ENCODE data around the gene HMSD. TPM values are rescaled to one million over a fixed set of nuclear protein-coding genes. Genes with fewer than 3 reads are reported as not detected.
"Not testable (repeated sequence)": the region's sequence is repeated elsewhere in the genome, so short reads cannot be mapped to it uniquely, and the experiment has no call there.

Gene HMSD
- total and polyA plus RNA-seq, 2 experiments from 2014 or later = 2.6 to 25.1 TPM

DNA sequence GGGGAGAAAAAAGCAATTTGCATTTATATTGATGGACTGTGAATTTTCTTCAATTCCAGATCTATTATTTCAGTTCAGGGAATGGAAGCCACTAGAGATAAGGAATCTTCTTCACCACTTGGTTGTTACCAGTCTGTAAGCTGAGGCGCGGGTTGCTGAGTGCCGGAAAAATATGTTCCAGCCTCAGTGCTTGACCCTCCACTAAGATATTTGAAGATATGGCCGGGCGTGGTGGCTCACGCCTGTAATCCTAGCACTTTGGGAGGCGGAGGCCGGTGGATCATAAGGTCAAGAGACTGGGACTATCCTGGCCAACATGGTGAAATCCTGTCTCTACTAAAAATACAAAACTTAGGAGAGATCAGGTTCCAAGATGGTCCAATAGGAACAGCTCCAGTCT lies 9.1 kb upstream of the HMSD start (continued):
- TF ChIP-seq, protein P1, sequence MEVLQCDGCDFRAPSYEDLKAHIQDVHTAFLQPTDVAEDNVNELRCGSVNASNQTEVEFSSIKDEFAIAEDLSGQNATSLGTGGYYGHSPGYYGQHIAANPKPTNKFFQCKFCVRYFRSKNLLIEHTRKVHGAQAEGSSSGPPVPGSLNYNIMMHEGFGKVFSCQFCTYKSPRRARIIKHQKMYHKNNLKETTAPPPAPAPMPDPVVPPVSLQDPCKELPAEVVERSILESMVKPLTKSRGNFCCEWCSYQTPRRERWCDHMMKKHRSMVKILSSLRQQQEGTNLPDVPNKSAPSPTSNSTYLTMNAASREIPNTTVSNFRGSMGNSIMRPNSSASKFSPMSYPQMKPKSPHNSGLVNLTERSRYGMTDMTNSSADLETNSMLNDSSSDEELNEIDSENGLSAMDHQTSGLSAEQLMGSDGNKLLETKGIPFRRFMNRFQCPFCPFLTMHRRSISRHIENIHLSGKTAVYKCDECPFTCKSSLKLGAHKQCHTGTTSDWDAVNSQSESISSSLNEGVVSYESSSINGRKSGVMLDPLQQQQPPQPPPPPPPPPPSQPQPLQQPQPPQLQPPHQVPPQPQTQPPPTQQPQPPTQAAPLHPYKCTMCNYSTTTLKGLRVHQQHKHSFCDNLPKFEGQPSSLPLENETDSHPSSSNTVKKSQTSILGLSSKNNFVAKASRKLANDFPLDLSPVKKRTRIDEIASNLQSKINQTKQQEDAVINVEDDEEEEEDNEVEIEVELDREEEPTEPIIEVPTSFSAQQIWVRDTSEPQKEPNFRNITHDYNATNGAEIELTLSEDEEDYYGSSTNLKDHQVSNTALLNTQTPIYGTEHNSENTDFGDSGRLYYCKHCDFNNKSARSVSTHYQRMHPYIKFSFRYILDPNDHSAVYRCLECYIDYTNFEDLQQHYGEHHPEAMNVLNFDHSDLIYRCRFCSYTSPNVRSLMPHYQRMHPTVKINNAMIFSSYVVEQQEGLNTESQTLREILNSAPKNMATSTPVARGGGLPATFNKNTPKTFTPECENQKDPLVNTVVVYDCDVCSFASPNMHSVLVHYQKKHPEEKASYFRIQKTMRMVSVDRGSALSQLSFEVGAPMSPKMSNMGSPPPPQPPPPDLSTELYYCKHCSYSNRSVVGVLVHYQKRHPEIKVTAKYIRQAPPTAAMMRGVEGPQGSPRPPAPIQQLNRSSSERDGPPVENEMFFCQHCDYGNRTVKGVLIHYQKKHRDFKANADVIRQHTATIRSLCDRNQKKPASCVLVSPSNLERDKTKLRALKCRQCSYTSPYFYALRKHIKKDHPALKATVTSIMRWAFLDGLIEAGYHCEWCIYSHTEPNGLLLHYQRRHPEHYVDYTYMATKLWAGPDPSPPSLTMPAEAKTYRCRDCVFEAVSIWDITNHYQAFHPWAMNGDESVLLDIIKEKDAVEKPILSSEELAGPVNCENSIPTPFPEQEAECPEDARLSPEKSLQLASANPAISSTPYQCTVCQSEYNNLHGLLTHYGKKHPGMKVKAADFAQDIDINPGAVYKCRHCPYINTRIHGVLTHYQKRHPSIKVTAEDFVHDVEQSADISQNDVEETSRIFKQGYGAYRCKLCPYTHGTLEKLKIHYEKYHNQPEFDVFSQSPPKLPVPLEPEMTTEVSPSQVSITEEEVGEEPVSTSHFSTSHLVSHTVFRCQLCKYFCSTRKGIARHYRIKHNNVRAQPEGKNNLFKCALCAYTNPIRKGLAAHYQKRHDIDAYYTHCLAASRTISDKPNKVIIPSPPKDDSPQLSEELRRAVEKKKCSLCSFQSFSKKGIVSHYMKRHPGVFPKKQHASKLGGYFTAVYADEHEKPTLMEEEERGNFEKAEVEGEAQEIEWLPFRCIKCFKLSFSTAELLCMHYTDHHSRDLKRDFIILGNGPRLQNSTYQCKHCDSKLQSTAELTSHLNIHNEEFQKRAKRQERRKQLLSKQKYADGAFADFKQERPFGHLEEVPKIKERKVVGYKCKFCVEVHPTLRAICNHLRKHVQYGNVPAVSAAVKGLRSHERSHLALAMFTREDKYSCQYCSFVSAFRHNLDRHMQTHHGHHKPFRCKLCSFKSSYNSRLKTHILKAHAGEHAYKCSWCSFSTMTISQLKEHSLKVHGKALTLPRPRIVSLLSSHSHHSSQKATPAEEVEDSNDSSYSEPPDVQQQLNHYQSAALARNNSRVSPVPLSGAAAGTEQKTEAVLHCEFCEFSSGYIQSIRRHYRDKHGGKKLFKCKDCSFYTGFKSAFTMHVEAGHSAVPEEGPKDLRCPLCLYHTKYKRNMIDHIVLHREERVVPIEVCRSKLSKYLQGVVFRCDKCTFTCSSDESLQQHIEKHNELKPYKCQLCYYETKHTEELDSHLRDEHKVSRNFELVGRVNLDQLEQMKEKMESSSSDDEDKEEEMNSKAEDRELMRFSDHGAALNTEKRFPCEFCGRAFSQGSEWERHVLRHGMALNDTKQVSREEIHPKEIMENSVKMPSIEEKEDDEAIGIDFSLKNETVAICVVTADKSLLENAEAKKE (CRISPR knock-in tag; IDR thresholded peaks at IDR 0.05) = no peak

DNA sequence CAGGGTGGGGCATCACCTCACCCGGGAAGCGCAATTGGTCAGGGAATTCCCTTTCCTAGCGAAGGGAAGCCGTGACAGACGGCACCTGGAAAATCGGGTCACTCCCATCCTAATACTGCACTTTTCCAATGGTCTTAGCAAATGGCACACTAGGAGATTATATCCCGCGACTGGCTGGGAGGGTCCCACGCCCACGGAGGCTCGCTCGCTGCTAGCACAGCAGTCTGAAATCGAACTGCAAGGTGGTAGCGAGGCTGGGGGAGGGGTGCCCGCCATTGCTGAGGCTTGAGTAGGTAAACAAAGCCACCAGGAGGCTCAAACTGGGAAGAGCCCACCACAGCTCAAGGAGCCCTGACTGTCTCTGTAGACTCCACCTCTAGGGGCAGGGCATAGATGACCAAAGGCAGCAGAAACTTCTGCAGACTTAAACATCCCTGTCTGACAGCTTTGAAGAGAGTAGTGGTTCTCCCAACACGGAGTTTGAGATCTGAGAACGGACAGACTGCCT lies 8.5 kb upstream of the HMSD start:
- not testable (repeated sequence) for H3K36me3 ChIP-seq (ENCODE audit: insufficient read depth); H3K4me1 ChIP-seq (ENCODE audit: insufficient read depth); H3F3A ChIP-seq (replicated peaks; ENCODE audit: low read depth); H3K4me3 Mint-ChIP-seq; H3K79me2 ChIP-seq (replicated peaks; ENCODE audit: insufficient read depth); H3K36me3 Mint-ChIP-seq (ENCODE audit: low read depth); H3K4me1 Mint-ChIP-seq; H3K9me3 Mint-ChIP-seq; H3K27ac Mint-ChIP-seq; H3K27ac ChIP-seq (ENCODE audit: low read depth); H3K9me2 ChIP-seq (ENCODE audit: insufficient read depth); ATAC-seq; H3K27me3 Mint-ChIP-seq (ENCODE audit: insufficient read depth, low read depth, poor library complexity); H4K20me1 ChIP-seq (replicated peaks; ENCODE audit: insufficient read depth)
- DNase-seq (ENCODE audit: low spot score) = peak; percentile 55
- Histone ChIP-seq H2AFZ (peak overlapping the region; percentile 89), H3K4me3 (peak overlapping the region; percentile 46), H3K27me3 (ENCODE audit: insufficient read depth) (peaks cover 37% of the 10 kb centered on the region), H3K4me2 (peak overlapping the region; percentile 60)

DNA sequence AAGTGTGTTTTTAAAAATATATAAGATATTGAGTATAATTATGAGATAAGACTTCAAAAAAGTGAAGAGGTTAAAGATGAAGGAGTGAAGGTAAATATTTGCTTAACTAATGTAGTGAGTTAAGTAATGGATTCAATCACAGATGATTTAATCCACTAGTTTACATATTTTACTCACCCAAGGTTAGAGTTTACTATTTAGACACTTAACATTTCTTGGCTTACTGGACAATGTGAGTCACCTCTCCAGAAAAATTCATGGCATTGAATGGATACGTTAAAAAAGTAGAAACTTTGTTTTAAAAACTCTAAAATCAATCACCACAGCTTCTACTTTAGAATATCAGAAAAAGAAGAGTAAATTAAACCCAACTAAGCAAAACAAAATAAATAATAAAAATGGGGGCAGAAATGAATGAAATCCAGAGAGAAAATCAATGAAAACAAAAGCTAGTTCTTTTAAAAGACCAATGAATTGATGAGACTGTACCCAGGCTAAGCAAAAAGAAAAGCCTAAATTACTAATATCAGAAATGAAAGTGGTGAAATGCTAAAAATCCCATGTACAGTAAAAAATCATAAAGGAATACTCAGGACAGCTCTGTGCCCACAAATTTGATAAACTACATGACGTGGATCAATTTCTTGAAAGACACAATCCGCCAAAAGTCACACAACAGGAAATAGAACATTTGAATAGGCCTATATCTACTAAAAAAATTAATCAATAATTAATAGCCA lies 1.9 kb upstream of the HMSD start:
- Histone ChIP-seq H3K27me3 (ENCODE audit: insufficient read depth) (peaks cover 14% of the 10 kb centered on the region), H3K4me2 (no peak overlapping the region), H2AFZ (no peak overlapping the region), H3K27ac (ENCODE audit: low read depth) (no peak overlapping the region), H3K4me3 (no peak overlapping the region), H4K20me1 (replicated peaks; ENCODE audit: insufficient read depth) (no peaks in the 10 kb centered on the region), H3K79me2 (replicated peaks; ENCODE audit: insufficient read depth) (no peaks in the 10 kb centered on the region), H3K4me1 (ENCODE audit: insufficient read depth) (peaks cover 9% of the 10 kb centered on the region; the same call in 1 of the 2 replicates), H3F3A (replicated peaks; ENCODE audit: low read depth) (0 out of 2 replicates have a peak, but pooled peaks cover 7% of the 10 kb centered on the region), H3K36me3 (ENCODE audit: insufficient read depth) (no peaks in the 10 kb centered on the region), H3K9me2 (ENCODE audit: insufficient read depth) (no peaks in the 10 kb centered on the region)
- Mint-ChIP-seq H3K27me3 (ENCODE audit: insufficient read depth, low read depth, poor library complexity) (peaks cover 3% of the 10 kb centered on the region), H3K9me3 (no peaks in the 10 kb centered on the region; the same call in 2 of the 3 replicates), H3K27ac (no peak overlapping the region), H3K36me3 (ENCODE audit: low read depth) (no peaks in the 10 kb centered on the region), H3K4me1 (peaks cover 13% of the 10 kb centered on the region), H3K4me3 (no peak overlapping the region)
- TF ChIP-seq, protein P2, sequence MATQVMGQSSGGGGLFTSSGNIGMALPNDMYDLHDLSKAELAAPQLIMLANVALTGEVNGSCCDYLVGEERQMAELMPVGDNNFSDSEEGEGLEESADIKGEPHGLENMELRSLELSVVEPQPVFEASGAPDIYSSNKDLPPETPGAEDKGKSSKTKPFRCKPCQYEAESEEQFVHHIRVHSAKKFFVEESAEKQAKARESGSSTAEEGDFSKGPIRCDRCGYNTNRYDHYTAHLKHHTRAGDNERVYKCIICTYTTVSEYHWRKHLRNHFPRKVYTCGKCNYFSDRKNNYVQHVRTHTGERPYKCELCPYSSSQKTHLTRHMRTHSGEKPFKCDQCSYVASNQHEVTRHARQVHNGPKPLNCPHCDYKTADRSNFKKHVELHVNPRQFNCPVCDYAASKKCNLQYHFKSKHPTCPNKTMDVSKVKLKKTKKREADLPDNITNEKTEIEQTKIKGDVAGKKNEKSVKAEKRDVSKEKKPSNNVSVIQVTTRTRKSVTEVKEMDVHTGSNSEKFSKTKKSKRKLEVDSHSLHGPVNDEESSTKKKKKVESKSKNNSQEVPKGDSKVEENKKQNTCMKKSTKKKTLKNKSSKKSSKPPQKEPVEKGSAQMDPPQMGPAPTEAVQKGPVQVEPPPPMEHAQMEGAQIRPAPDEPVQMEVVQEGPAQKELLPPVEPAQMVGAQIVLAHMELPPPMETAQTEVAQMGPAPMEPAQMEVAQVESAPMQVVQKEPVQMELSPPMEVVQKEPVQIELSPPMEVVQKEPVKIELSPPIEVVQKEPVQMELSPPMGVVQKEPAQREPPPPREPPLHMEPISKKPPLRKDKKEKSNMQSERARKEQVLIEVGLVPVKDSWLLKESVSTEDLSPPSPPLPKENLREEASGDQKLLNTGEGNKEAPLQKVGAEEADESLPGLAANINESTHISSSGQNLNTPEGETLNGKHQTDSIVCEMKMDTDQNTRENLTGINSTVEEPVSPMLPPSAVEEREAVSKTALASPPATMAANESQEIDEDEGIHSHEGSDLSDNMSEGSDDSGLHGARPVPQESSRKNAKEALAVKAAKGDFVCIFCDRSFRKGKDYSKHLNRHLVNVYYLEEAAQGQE (IDR thresholded peaks at IDR 0.05; ENCODE audit: unreplicated experiment) = no peak
- ATAC-seq = no peak
- no peak for DNase-seq (ENCODE audit: low spot score)
